MM.1S (cell line): ENCODE measurements around the gene CHSY1.

ENCODE experiments used
- DNase-seq: peaks from one replicate; pipeline ENCODE4 v3.0.0-alpha.2; 2015
- H2AFZ ChIP-seq: fragments of 300-600 bp; sonication (generic); 2 replicates; pipeline ENCODE4 v1.6.0; 2016; ENCODE audit warnings: antibody characterized with exemption, low read length
- H3F3A ChIP-seq: fragments of 300-600 bp; sonication (generic); 2 replicates; pipeline ENCODE4 v1.6.1; 2016; ENCODE audit warnings: mild to moderate bottlenecking, antibody characterized with exemption, low read length, moderate library complexity, mixed read lengths; ENCODE audit not compliant: insufficient read depth
- H3K27ac ChIP-seq: fragments of 300-600 bp; sonication (generic); 2 replicates; pipeline ENCODE4 v1.5.1; 2016; ENCODE audit warnings: mild to moderate bottlenecking, low read length
- H3K27me3 ChIP-seq: fragments of 300-600 bp; sonication (generic); replicated peaks from 2 replicates; pipeline ENCODE4 v1.6.0; 2016; ENCODE audit warnings: low read length; ENCODE audit not compliant: insufficient read depth
- H3K36me3 ChIP-seq: fragments of 300-600 bp; sonication (generic); replicated peaks from 2 replicates; pipeline ENCODE4 v1.6.1; 2016; ENCODE audit warnings: mild to moderate bottlenecking, low read length, mixed read lengths; ENCODE audit not compliant: insufficient read depth
- H3K4me1 ChIP-seq: fragments of 300-600 bp; sonication (generic); 2 replicates; pipeline ENCODE4 v1.6.1; 2016; ENCODE audit warnings: low read length, mixed read lengths
- H3K4me2 ChIP-seq: fragments of 300-600 bp; sonication (generic); 2 replicates; pipeline ENCODE4 v1.6.0; 2016; ENCODE audit warnings: low read depth, low read length
- H3K4me3 ChIP-seq: fragments of 300-600 bp; sonication (generic); 2 replicates; pipeline ENCODE4 v1.5.1; 2016; ENCODE audit warnings: low read length, mixed read lengths
- H3K79me2 ChIP-seq: fragments of 300-600 bp; sonication (generic); 2 replicates; pipeline ENCODE4 v1.6.1; 2016; ENCODE audit warnings: mixed run types, low read length, mixed read lengths
- H3K9ac ChIP-seq: fragments of 300-600 bp; sonication (generic); 2 replicates; pipeline ENCODE4 v1.6.1; 2016; ENCODE audit warnings: low read length, mixed read lengths
- H3K9me2 ChIP-seq: fragments of 300-600 bp; sonication (generic); replicated peaks from 2 replicates; pipeline ENCODE4 v1.6.1; 2016; ENCODE audit warnings: mild to moderate bottlenecking, low read length, mixed read lengths; ENCODE audit not compliant: insufficient read depth
- H3K9me3 ChIP-seq: fragments of 300-600 bp; sonication (generic); replicated peaks from 2 replicates; pipeline ENCODE4 v1.6.1; 2016; ENCODE audit warnings: mild to moderate bottlenecking, low read length, mixed read lengths; ENCODE audit not compliant: insufficient read depth
- H4K20me1 ChIP-seq: fragments of 300-600 bp; sonication (generic); 2 replicates; pipeline ENCODE4 v1.6.1; 2016; ENCODE audit warnings: mild to moderate bottlenecking, low read length, moderate library complexity, mixed read lengths; ENCODE audit not compliant: insufficient read depth
- EZH2 ChIP-seq: fragments of 300-600 bp; sonication (generic); optimal IDR thresholded peaks from 2 replicates; pipeline ENCODE3; 2017; ENCODE audit warnings: low read depth, mild to moderate bottlenecking, antibody characterized with exemption, low read length, mixed read lengths
- EZH2phosphoT487 ChIP-seq: fragments of 300-600 bp; sonication (generic); IDR thresholded peaks from 2 replicates; pipeline ENCODE4 v1.6.1; 2018; ENCODE audit warnings: antibody characterized with exemption, low read length
- TF ChIP-seq, protein P1 (sequence below): fragments of 300-600 bp; sonication (generic); IDR thresholded peaks from 2 replicates; pipeline ENCODE4 v1.5.1; 2016; ENCODE audit warnings: antibody characterized with exemption, low read length, mixed read lengths

CHSY1 gene

GRCh38 chr15:101177866-101178265 is 74.0 kb downstream of the CHSY1 start:
- DNase-seq = no peak
- no peak overlapping the region for H3K4me3 ChIP-seq
- H3K27ac ChIP-seq = no peak overlapping the region
- no peaks in the 10 kb centered on the region for H4K20me1 ChIP-seq
- H3K9ac ChIP-seq = no peak overlapping the region
- no peak overlapping the region for H2AFZ ChIP-seq
- H3K9me3 ChIP-seq = no peaks in the 10 kb centered on the region
- no peaks in the 10 kb centered on the region for H3K9me2 ChIP-seq
- H3K79me2 ChIP-seq = peaks cover 91% of the 10 kb centered on the region
- TF ChIP-seq, protein P1, sequence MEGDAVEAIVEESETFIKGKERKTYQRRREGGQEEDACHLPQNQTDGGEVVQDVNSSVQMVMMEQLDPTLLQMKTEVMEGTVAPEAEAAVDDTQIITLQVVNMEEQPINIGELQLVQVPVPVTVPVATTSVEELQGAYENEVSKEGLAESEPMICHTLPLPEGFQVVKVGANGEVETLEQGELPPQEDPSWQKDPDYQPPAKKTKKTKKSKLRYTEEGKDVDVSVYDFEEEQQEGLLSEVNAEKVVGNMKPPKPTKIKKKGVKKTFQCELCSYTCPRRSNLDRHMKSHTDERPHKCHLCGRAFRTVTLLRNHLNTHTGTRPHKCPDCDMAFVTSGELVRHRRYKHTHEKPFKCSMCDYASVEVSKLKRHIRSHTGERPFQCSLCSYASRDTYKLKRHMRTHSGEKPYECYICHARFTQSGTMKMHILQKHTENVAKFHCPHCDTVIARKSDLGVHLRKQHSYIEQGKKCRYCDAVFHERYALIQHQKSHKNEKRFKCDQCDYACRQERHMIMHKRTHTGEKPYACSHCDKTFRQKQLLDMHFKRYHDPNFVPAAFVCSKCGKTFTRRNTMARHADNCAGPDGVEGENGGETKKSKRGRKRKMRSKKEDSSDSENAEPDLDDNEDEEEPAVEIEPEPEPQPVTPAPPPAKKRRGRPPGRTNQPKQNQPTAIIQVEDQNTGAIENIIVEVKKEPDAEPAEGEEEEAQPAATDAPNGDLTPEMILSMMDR = no peak
- TF ChIP-seq EZH2phosphoT487 = no peak
- no peaks in the 10 kb centered on the region for H3K27me3 ChIP-seq
- no peak overlapping the region for H3K4me2 ChIP-seq
- H3K4me1 ChIP-seq = no peaks in the 10 kb centered on the region
- H3K36me3 ChIP-seq = peaks cover 24% of the 10 kb centered on the region
- no peaks in the 10 kb centered on the region for H3F3A ChIP-seq

- no peaks in the 10 kb centered on the region for H3K9me3 ChIP-seq
- H3K4me3 ChIP-seq = no peak overlapping the region
- no peaks in the 10 kb centered on the region for H3K9me2 ChIP-seq
- H3K4me2 ChIP-seq = no peak overlapping the region
- H3K79me2 ChIP-seq = peaks cover 79% of the 10 kb centered on the region
- no peak overlapping the region for H3K27ac ChIP-seq
- no peaks in the 10 kb centered on the region for H3F3A ChIP-seq
- no peaks in the 10 kb centered on the region for H4K20me1 ChIP-seq
- no peaks in the 10 kb centered on the region for H3K4me1 ChIP-seq
- H3K36me3 ChIP-seq = peaks cover 24% of the 10 kb centered on the region
- no peak for DNase-seq
- H2AFZ ChIP-seq = no peak overlapping the region
- H3K9ac ChIP-seq = no peak overlapping the region
- TF ChIP-seq EZH2 = no peak
- no peak for TF ChIP-seq EZH2phosphoT487
- TF ChIP-seq, protein P1 = no peak
- H3K27me3 ChIP-seq = no peaks in the 10 kb centered on the region
Observed at GRCh38 chr15:101176625-101177024, 75.2 kb downstream of the CHSY1 start.

- Histone ChIP-seq H3K9me3 (no peaks in the 10 kb centered on the region), H2AFZ (no peak overlapping the region), H3K4me3 (no peak overlapping the region), H3K27ac (no peak overlapping the region), H3K27me3 (no peaks in the 10 kb centered on the region), H3K9me2 (no peaks in the 10 kb centered on the region), H3K4me2 (no peak overlapping the region), H3F3A (no peaks in the 10 kb centered on the region), H3K4me1 (no peaks in the 10 kb centered on the region), H3K36me3 (peaks cover 24% of the 10 kb centered on the region), H3K79me2 (peaks cover 67% of the 10 kb centered on the region), H4K20me1 (no peaks in the 10 kb centered on the region), H3K9ac (no peak overlapping the region)
- no peak for DNase-seq
- TF ChIP-seq EZH2 (no peak), EZH2phosphoT487 (no peak)
- TF ChIP-seq, protein P1 = no peak
Observed at GRCh38 chr15:101175401-101175800, 76.4 kb downstream of the CHSY1 start.
